ENCODE results near the gene C2CD3. TPM values are rescaled to one million over a fixed set of nuclear protein-coding genes. Genes with fewer than 3 reads are reported as not detected.

C2CD3 gene
- total and polyA plus RNA-seq, 9 of the 15 experiments (the other 6 are each of a cell fraction or from before 2014, with no cell fraction given): 4.4 to 20.2 (median 15.4) TPM

- no peaks in the 10 kb centered on the region for H3K9me3 ChIP-seq (replicated peaks; ENCODE audit: control insufficient read depth, insufficient read depth, low read depth, low read length)
- 20% methylated on average over 9 of the region's 9 CpGs for WGBS (ENCODE audit: insufficient coverage, low coverage, missing lambda C conversion rate)
- H3K9me1 ChIP-seq (ENCODE audit: control insufficient read depth, insufficient read depth, low read length): peaks cover 5% of the 10 kb centered on the region
- no peaks in the 10 kb centered on the region for H3K36me3 ChIP-seq (ENCODE audit: control insufficient read depth, insufficient read depth, low read length)
- H4K20me1 ChIP-seq (replicated peaks; ENCODE audit: control insufficient read depth, insufficient read depth, low read length): no peaks in the 10 kb centered on the region
- POLR2A ChIA-PET: interaction anchor here (0.5 to 1.9 kb wide), 7 partner anchors 8 to 173 kb away, joined by 3 to 8 read pairs (median 3); partner anchors contain the start of gene UCP2
- H3K27me3 ChIP-seq (ENCODE audit: control insufficient read depth in 2 of 2, insufficient read depth in 2 of 2, low read length in 2 of 2): no peaks in the 10 kb centered on the region
- H3K4me3 ChIP-seq: no peak overlapping the region
- in situ Hi-C loops (cut with MboI): no loop called here
- intact Hi-C loops (cut with micrococcal nuclease): loop anchor here (1.0 to 5.0 kb wide), 2 partner anchors 27 to 77 kb away; no protein-coding TSS in a partner anchor
- peak overlapping the region; percentile 45 to 59 for H3K9ac ChIP-seq (ENCODE audit: insufficient read depth in 1 of 2, low read depth in 2 of 2, low read length in 2 of 2)
- no peaks in the 10 kb centered on the region for H3K79me2 ChIP-seq (ENCODE audit: control insufficient read depth, insufficient read depth, low read length)
- CTCF ChIA-PET (ENCODE audit: low intra/inter-chr PET ratio): no interaction called here
- FAIRE-seq (peak; percentile 83), ATAC-seq (peak; percentile 64), DNase-seq (ENCODE audit: extremely low read depth in 1 of 4, low spot score in 3 of 4) (peak; percentile 34 to 77 (median 55))
- H3K27ac ChIP-seq (ENCODE audit: extremely low read depth, low read depth, low read length): peak overlapping the region; percentile 83
- H2AFZ ChIP-seq (ENCODE audit: low read depth, low read length): peak overlapping the region; percentile 75
- BruUV-seq (replicated peaks): no TSS peak
- H3K4me2 ChIP-seq (ENCODE audit: insufficient read depth, low read length): peak overlapping the region; percentile 26; the same call in 1 of the 2 replicates
- H3K4me1 ChIP-seq (replicated peaks in 1 of 2; ENCODE audit: control insufficient read depth in 2 of 2, insufficient read depth in 2 of 2, low read length in 2 of 2): peaks cover 53 to 66% of the 10 kb centered on the region in 2 experiments
- TF ChIP-seq HNRNPLL (IDR thresholded peaks at IDR 0.05; ENCODE audit: low read depth, low read length, poor library complexity, severe bottlenecking): no peak
- peak; percentile 62 for TF ChIP-seq ARID1B (IDR thresholded peaks at IDR 0.05)
- TF ChIP-seq, protein P1, sequence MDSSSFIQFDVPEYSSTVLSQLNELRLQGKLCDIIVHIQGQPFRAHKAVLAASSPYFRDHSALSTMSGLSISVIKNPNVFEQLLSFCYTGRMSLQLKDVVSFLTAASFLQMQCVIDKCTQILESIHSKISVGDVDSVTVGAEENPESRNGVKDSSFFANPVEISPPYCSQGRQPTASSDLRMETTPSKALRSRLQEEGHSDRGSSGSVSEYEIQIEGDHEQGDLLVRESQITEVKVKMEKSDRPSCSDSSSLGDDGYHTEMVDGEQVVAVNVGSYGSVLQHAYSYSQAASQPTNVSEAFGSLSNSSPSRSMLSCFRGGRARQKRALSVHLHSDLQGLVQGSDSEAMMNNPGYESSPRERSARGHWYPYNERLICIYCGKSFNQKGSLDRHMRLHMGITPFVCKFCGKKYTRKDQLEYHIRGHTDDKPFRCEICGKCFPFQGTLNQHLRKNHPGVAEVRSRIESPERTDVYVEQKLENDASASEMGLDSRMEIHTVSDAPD (CRISPR knock-in tag; IDR thresholded peaks at IDR 0.05): no peak
- TF ChIP-seq ZNF318 (IDR thresholded peaks at IDR 0.05; ENCODE audit: borderline replicate concordance in 1 of 2, low read depth in 1 of 2): no peak
- TF ChIP-seq CBFB (CRISPR knock-in tag; IDR thresholded peaks at IDR 0.05): 0 out of 2 replicates have a peak, but pooled peaks have one; percentile 40
- TF ChIP-seq DMBX1 (CRISPR knock-in tag; IDR thresholded peaks at IDR 0.05; ENCODE audit: borderline replicate concordance): 0 out of 2 replicates have a peak, but pooled peaks have one; percentile 9
- peak; percentile 68; the same call in 1 of the 2 replicates for TF ChIP-seq HLTF (IDR thresholded peaks at IDR 0.05)
- peak; percentile 42; the same call in 1 of the 2 replicates for TF ChIP-seq GATA2 (CRISPR knock-in tag; IDR thresholded peaks at IDR 0.05)
- TF ChIP-seq SMARCA4 (IDR thresholded peaks at IDR 0.05): peak; percentile 17; the same call in 1 of the 2 replicates
Observed at GRCh38 chr11:74010306-74011300, 160.2 kb downstream of the C2CD3 start.
